Measurements from ENCODE around the gene DCUN1D1.

The DCUN1D1 gene

DNA sequence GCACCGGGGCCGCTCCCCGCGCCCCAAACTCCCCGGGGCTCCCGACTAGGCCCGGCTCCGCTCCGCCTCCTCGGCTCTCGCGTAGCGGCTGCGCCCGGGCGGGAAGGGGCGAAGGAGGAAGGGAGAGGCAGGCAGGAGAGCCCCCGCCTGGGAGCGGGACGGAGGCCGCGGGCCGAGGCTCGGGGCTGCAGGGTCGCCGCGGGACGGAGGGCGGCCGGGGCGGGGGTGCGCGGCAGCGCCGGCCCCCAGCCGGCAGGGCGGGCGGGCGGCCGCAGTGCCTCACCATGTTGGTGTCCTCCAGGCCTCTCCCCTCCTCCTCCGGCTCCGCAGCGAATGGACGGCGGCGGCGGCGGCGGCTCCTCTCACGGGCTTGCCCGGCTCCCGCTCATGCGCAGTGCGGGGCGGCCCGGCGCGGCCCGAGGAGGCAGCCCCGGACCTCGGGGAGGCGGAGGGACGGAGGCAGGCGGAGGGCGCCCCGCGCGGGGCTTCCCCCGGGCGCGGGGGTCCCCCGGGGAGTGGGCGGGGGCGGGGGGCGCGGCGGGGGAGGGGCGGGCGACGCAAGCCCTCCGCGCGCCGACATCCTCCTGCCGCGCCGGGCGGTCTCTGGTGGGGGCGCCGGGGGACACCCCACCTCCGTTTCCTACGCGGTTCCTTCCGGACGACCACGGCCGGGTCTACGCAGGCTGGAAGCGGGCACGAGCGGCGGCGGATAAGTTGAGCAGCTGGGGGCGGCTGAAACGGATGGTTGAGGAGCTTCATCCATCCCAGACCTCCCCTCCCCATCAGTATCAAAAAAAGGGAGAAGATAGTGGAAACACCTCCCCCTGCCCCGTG is at the start of gene DCUN1D1:
Gene DCUN1D1, minus strand, starts transcription at position 335 of the 834 bp plus-strand sequence. Its CDS starts 49 bp downstream, at position 286.
- DNase-seq (ENCODE audit: low read depth) = peak; percentile 18

DNA sequence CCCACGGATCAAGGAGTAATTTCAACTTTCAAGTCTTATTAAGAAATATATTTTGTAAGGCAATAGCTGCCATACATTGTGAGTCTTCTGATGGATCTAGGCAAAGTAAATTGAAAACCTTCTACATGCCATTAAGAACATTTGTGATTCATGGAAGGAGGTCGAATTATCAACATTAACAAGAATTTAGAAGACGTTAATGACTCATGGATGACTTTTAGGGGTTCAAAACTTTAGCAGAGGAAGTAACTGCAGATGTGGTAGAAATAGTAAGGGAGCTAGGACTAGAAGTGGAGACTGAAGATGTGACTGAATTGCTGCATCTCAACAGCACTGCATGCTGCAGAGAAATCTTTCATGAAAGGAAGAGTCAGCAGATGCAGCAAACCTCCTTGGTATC is 48.1 kb upstream of the DCUN1D1 start:
- TF ChIP-seq, protein P1, sequence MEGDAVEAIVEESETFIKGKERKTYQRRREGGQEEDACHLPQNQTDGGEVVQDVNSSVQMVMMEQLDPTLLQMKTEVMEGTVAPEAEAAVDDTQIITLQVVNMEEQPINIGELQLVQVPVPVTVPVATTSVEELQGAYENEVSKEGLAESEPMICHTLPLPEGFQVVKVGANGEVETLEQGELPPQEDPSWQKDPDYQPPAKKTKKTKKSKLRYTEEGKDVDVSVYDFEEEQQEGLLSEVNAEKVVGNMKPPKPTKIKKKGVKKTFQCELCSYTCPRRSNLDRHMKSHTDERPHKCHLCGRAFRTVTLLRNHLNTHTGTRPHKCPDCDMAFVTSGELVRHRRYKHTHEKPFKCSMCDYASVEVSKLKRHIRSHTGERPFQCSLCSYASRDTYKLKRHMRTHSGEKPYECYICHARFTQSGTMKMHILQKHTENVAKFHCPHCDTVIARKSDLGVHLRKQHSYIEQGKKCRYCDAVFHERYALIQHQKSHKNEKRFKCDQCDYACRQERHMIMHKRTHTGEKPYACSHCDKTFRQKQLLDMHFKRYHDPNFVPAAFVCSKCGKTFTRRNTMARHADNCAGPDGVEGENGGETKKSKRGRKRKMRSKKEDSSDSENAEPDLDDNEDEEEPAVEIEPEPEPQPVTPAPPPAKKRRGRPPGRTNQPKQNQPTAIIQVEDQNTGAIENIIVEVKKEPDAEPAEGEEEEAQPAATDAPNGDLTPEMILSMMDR (conservative IDR thresholded peaks at IDR 0.05; ENCODE audit: low read depth, low read length) = no peak
- no peak for DNase-seq (ENCODE audit: low read depth)

More for the DNA sequence above, at the start of gene DCUN1D1:
- peak within 1 kb of the TSS; percentile 92 for H3K4me3 ChIP-seq (ENCODE audit: low read length)
- TF ChIP-seq, protein P1 (conservative IDR thresholded peaks at IDR 0.05; ENCODE audit: low read depth, low read length) = no peak

DNA sequence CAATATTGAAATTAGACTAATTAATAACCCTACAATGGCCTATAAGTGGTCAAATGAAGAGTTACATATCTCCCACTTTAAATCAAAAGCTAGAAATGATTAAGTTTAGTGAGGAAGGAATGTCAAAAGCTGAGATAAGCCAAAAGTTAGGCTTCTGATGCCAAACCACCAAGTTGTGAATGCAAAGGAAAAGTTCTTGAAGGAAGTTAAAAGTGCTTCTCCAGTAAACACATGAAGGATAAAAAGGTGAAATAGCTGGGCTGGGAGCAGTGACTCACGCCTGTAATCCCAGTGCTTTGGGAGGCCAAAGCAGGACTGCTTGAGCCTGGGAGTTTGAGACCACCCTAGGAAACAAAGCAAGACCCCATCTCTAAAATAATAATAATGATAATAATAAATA is 46.9 kb upstream of the DCUN1D1 start:
- DNase-seq (ENCODE audit: low read depth) = no peak
- TF ChIP-seq, protein P1 (conservative IDR thresholded peaks at IDR 0.05; ENCODE audit: low read depth, low read length) = no peak
- H3K4me3 ChIP-seq (ENCODE audit: low read length) = no peak overlapping the region

More for the DNA sequence above, 48.1 kb upstream of the DCUN1D1 start:
- H3K4me3 ChIP-seq (ENCODE audit: low read length) = no peak overlapping the region

DNA sequence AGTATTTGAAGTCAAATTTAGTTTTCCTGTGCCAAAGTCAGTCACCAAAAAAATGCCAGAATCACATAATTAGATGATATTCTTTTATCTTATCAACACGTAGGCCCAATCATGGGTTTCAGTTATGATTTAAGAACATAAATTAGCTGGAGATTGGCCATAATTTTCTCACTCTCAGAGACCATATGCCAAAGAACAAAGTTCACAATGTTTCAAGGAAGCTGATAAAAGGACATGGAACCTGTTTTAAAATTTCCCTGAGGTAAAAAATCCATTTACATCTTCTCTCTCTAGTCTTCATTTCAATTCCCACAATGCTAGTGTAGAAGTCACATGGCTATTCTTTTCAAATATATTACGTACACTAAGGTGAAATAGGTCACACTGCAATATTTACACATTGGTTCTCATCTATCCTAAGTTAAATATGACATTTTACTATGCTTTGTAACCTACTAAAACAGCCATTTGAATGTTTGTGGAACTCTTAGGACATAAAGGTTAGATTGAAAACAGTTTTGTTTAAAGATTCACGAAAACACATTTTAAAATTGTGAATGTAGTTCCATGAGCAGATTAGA is 42.7 kb upstream of the DCUN1D1 start:
- TF ChIP-seq, protein P1 (conservative IDR thresholded peaks at IDR 0.05; ENCODE audit: low read depth, low read length) = no peak
- DNase-seq (ENCODE audit: low read depth) = no peak
- no peak overlapping the region for H3K4me3 ChIP-seq (ENCODE audit: low read length)

DNA sequence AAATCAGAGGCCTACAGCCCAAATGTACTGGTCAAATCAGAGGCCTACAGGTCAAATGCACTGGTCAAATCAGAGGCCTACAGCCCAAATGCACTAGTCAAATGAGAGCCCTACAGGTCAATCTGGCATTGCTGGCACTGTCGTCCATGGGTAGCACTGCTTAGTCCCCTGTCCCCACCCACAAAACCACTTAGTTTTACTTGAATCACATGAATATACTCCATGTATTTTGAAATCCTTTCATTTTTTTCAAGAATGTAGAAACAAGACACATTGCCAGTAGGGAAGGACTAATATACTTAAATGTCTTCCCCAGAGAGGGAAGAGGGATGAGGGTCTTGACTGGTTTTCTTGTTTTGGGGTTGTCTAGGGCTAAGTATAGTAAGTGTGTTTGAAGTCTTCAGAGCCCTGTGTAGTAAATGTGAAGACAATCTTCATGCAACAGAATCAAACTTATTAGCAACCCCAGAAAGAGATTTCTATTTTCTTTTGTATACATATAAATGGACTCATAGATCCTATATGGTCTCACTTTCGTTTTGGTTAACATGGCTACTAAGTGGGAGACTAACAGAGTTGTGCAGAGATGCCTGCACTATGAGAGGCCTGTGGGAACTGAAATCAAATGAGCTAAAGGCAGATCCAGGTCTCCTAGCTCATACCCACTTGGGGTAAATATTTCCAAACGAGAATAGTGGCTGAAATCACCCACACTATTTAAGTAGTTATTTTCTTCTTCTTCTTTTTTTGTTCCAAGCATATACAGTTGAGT is 38.3 kb upstream of the DCUN1D1 start:
- TF ChIP-seq, protein P1 (conservative IDR thresholded peaks at IDR 0.05; ENCODE audit: low read depth, low read length) = no peak
- no peak for DNase-seq (ENCODE audit: low read depth)
- no peak overlapping the region for H3K4me3 ChIP-seq (ENCODE audit: low read length)

DNA sequence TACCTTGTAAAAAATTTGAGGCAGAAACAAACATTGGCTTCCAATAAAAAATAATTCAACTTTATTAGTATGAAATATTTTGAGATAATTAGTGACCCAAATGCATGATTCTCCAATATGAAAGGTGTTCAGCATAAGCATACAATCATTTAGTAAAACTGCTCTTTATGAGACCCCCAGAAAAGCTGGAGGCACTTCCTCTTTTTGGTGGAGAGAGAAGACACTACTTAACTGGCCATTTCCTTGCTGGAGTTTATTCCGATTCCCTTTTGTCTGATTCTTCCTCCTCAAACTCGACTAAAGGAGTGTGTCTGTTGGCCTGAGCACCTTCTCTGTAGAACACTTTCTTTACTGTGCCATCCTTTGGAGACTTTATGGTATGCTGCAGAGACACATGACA is 34.8 kb upstream of the DCUN1D1 start:
- DNase-seq (ENCODE audit: low read depth) = no peak
- H3K4me3 ChIP-seq (ENCODE audit: low read length) = no peak overlapping the region
- TF ChIP-seq, protein P1 (conservative IDR thresholded peaks at IDR 0.05; ENCODE audit: low read depth, low read length) = no peak
